ENCODE data around the gene SLC25A25.

SLC25A25 gene

GRCh38 chr9:128150594-128151308, 82.7 kb downstream of the SLC25A25 start:
- peak overlapping the region; percentile 66 for H3K18ac ChIP-seq (ENCODE audit: low read length)
- H2AK5ac ChIP-seq (ENCODE audit: low read depth, low read length): peak overlapping the region; percentile 63
- H3K4me2 ChIP-seq (ENCODE audit: insufficient read depth, low read length, poor library complexity, severe bottlenecking): no peak overlapping the region
- H2AFZ ChIP-seq (ENCODE audit: low read length): peak overlapping the region; percentile 48
- no peak overlapping the region for H4K91ac ChIP-seq (ENCODE audit: low read depth, low read length, poor library complexity)
- H3K4me1 ChIP-seq (ENCODE audit: control insufficient read depth in 2 of 2, insufficient read depth in 1 of 2, low read depth in 1 of 2, low read length in 2 of 2): peaks cover 2 to 12% of the 10 kb centered on the region in 2 donors
- WGBS, 2 donors (ENCODE audit: extremely low coverage in 2 of 2, insufficient read length in 2 of 2, insufficient replicate concordance in 1 of 2): no CpG with 5 or more reads among the region's 19 CpGs
- H4K8ac ChIP-seq (ENCODE audit: low read depth, low read length): no peak overlapping the region
- no peak overlapping the region for H3K23ac ChIP-seq (ENCODE audit: low read depth, low read length, poor library complexity)
- H3K36me3 ChIP-seq (replicated peaks in 1 of 2; ENCODE audit: control insufficient read depth in 2 of 2, insufficient read depth in 2 of 2, low read length in 2 of 2): no peaks in the 10 kb centered on the region
- no peak overlapping the region for H3K27ac ChIP-seq (replicated peaks; ENCODE audit: low read length)
- no peak overlapping the region for H3K9ac ChIP-seq (ENCODE audit: low read depth, low read length, poor library complexity)
- H3K9me3 ChIP-seq (replicated peaks in 1 of 2; ENCODE audit: control insufficient read depth in 2 of 2, insufficient read depth in 1 of 2, low read depth in 1 of 2, low read length in 2 of 2): no peaks in the 10 kb centered on the region
- H2BK120ac ChIP-seq (ENCODE audit: low read depth, low read length): peak overlapping the region; percentile 7
- H2BK15ac ChIP-seq (ENCODE audit: low read length): peak overlapping the region; percentile 72
- H3K27me3 ChIP-seq (ENCODE audit: control insufficient read depth in 3 of 3, insufficient read depth in 3 of 3, low read depth in 1 of 3, low read length in 3 of 3): no peaks in the 10 kb centered on the region
- H3K14ac ChIP-seq (ENCODE audit: low read length): no peak overlapping the region
- peak overlapping the region in 1 of 2 donors; percentile 17 for H3K4me3 ChIP-seq (ENCODE audit: low read length in 2 of 2)
- H3K79me1 ChIP-seq (ENCODE audit: low read depth, low read length): peaks cover 1% of the 10 kb centered on the region
- no peak overlapping the region for H2BK12ac ChIP-seq (ENCODE audit: low read length)
- DNase-seq (ENCODE audit: low spot score): no peak
- H2BK5ac ChIP-seq (ENCODE audit: low read length): peak overlapping the region; percentile 61
- H3K4ac ChIP-seq (ENCODE audit: low read length): no peak overlapping the region

- no peak overlapping the region for H3K27ac ChIP-seq (replicated peaks; ENCODE audit: low read length)
- no peaks in the 10 kb centered on the region for H3K9me3 ChIP-seq (replicated peaks in 1 of 2; ENCODE audit: control insufficient read depth in 2 of 2, insufficient read depth in 1 of 2, low read depth in 1 of 2, low read length in 2 of 2)
These were observed 83.5 kb downstream of the SLC25A25 start for GRCh38 chr9:128151309-128152132.

GRCh38 chr9:128152133-128153059, 84.4 kb downstream of the SLC25A25 start:
- WGBS, 2 donors (ENCODE audit: extremely low coverage in 2 of 2, insufficient read length in 2 of 2, insufficient replicate concordance in 1 of 2): no CpG with 5 or more reads among the region's 13 CpGs
- no peak overlapping the region for H3K27ac ChIP-seq (replicated peaks; ENCODE audit: low read length)
- no peak for DNase-seq (ENCODE audit: low spot score)

More at GRCh38 chr9:128151309-128152132, 83.5 kb downstream of the SLC25A25 start:
- no peak for DNase-seq (ENCODE audit: low spot score)
- Histone ChIP-seq H3K4me2 (ENCODE audit: insufficient read depth, low read length, poor library complexity, severe bottlenecking) (no peak overlapping the region), H3K4me1 (ENCODE audit: control insufficient read depth in 2 of 2, insufficient read depth in 1 of 2, low read depth in 1 of 2, low read length in 2 of 2) (peaks cover 2 to 12% of the 10 kb centered on the region in 2 donors), H2BK5ac (ENCODE audit: low read length) (peak overlapping the region; percentile 61), H3K36me3 (replicated peaks in 1 of 2; ENCODE audit: control insufficient read depth in 2 of 2, insufficient read depth in 2 of 2, low read length in 2 of 2) (no peaks in the 10 kb centered on the region), H3K4ac (ENCODE audit: low read length) (no peak overlapping the region), H3K23ac (ENCODE audit: low read depth, low read length, poor library complexity) (no peak overlapping the region), H4K91ac (ENCODE audit: low read depth, low read length, poor library complexity) (no peak overlapping the region), H3K9ac (ENCODE audit: low read depth, low read length, poor library complexity) (no peak overlapping the region), H3K79me1 (ENCODE audit: low read depth, low read length) (peaks cover 1% of the 10 kb centered on the region), H4K8ac (ENCODE audit: low read depth, low read length) (no peak overlapping the region), H3K14ac (ENCODE audit: low read length) (no peak overlapping the region), H2BK120ac (ENCODE audit: low read depth, low read length) (no peak overlapping the region), H3K4me3 (ENCODE audit: low read length in 2 of 2) (no peak overlapping the region), H2BK15ac (ENCODE audit: low read length) (peak overlapping the region; percentile 72), H3K18ac (ENCODE audit: low read length) (peak overlapping the region; percentile 64), H2AFZ (ENCODE audit: low read length) (peak overlapping the region; percentile 48), H2AK5ac (ENCODE audit: low read depth, low read length) (peak overlapping the region; percentile 63), H3K27me3 (ENCODE audit: control insufficient read depth in 3 of 3, insufficient read depth in 3 of 3, low read depth in 1 of 3, low read length in 3 of 3) (no peaks in the 10 kb centered on the region), H2BK12ac (ENCODE audit: low read length) (no peak overlapping the region)
- WGBS, 2 donors (ENCODE audit: extremely low coverage in 2 of 2, insufficient read length in 2 of 2, insufficient replicate concordance in 1 of 2): no CpG with 5 or more reads among the region's 18 CpGs

More at GRCh38 chr9:128152133-128153059, 84.4 kb downstream of the SLC25A25 start:
- H3K4me1 ChIP-seq (ENCODE audit: control insufficient read depth in 2 of 2, insufficient read depth in 1 of 2, low read depth in 1 of 2, low read length in 2 of 2): peaks cover 2 to 16% of the 10 kb centered on the region in 2 donors
- peak overlapping the region; percentile 55 for H2BK5ac ChIP-seq (ENCODE audit: low read length)
- no peaks in the 10 kb centered on the region for H3K27me3 ChIP-seq (ENCODE audit: control insufficient read depth in 3 of 3, insufficient read depth in 3 of 3, low read depth in 1 of 3, low read length in 3 of 3)
- peak overlapping the region; percentile 36 for H3K23ac ChIP-seq (ENCODE audit: low read depth, low read length, poor library complexity)
- H2AK5ac ChIP-seq (ENCODE audit: low read depth, low read length): peak overlapping the region; percentile 30
- H3K14ac ChIP-seq (ENCODE audit: low read length): no peak overlapping the region
- H3K79me1 ChIP-seq (ENCODE audit: low read depth, low read length): peaks cover 3% of the 10 kb centered on the region
- H2BK15ac ChIP-seq (ENCODE audit: low read length): peak overlapping the region; percentile 68
- no peak overlapping the region for H2BK120ac ChIP-seq (ENCODE audit: low read depth, low read length)
- no peak overlapping the region for H4K91ac ChIP-seq (ENCODE audit: low read depth, low read length, poor library complexity)
- no peak overlapping the region for H3K9ac ChIP-seq (ENCODE audit: low read depth, low read length, poor library complexity)
- H3K4me3 ChIP-seq (ENCODE audit: low read length in 2 of 2): no peak overlapping the region
- H3K4ac ChIP-seq (ENCODE audit: low read length): no peak overlapping the region
- H3K4me2 ChIP-seq (ENCODE audit: insufficient read depth, low read length, poor library complexity, severe bottlenecking): no peak overlapping the region
- no peaks in the 10 kb centered on the region for H3K9me3 ChIP-seq (replicated peaks in 1 of 2; ENCODE audit: control insufficient read depth in 2 of 2, insufficient read depth in 1 of 2, low read depth in 1 of 2, low read length in 2 of 2)
- H3K36me3 ChIP-seq (replicated peaks in 1 of 2; ENCODE audit: control insufficient read depth in 2 of 2, insufficient read depth in 2 of 2, low read length in 2 of 2): no peaks in the 10 kb centered on the region
- H2AFZ ChIP-seq (ENCODE audit: low read length): peak overlapping the region; percentile 45
- peak overlapping the region; percentile 49 for H4K8ac ChIP-seq (ENCODE audit: low read depth, low read length)
- H3K18ac ChIP-seq (ENCODE audit: low read length): peak overlapping the region; percentile 2
- H2BK12ac ChIP-seq (ENCODE audit: low read length): peak overlapping the region; percentile 58

Measured in neuronal stem cell (in vitro differentiated cells).